Calu3 (cell line): ENCODE results near the gene DELE1. TPM values are rescaled to one million over a fixed set of nuclear protein-coding genes. Genes with fewer than 3 reads are reported as not detected.

ENCODE experiments used
- BruUV-seq: library from RNA; stranded (reverse); fragments of 400-500 nt; replicated peaks from 2 replicates; lab custom pipeline; 2021; lab: Mats Ljungman, UMichigan
- CTCF ChIA-PET: fragments of 300-600 bp; sonication (Branson Sonifier 250); formaldehyde crosslinking; loops from one replicate; lab custom pipeline; 2022; ENCODE audit warnings: antibody characterized with exemption; lab: Charles Lee
- DNase-seq: peaks from one replicate; pipeline ENCODE4 v3.0.0; 2022
- H3K27ac Mint-ChIP-seq: one replicate; pipeline ENCODE4 v1.8.0; 2022; ENCODE audit warnings: mixed read lengths; ENCODE audit not compliant: unreplicated experiment
- H3K27me3 Mint-ChIP-seq: one replicate; pipeline ENCODE4 v1.8.0; 2022; ENCODE audit warnings: mixed read lengths; ENCODE audit not compliant: unreplicated experiment
- H3K36me3 Mint-ChIP-seq: one replicate; pipeline ENCODE4 v1.8.0; 2022; ENCODE audit warnings: mild to moderate bottlenecking, moderate library complexity, mixed read lengths; ENCODE audit not compliant: insufficient read depth, unreplicated experiment
- H3K4me1 Mint-ChIP-seq: one replicate; pipeline ENCODE4 v1.8.0; 2022; ENCODE audit warnings: mild to moderate bottlenecking, low read depth, mixed read lengths; ENCODE audit not compliant: unreplicated experiment
- H3K4me3 Mint-ChIP-seq: one replicate; pipeline ENCODE4 v1.8.0; 2022; ENCODE audit warnings: mild to moderate bottlenecking, low read depth, moderate library complexity, mixed read lengths; ENCODE audit not compliant: unreplicated experiment
- H3K9me3 Mint-ChIP-seq: one replicate; pipeline ENCODE4 v1.8.0; 2022; ENCODE audit warnings: low read depth, mixed read lengths; ENCODE audit not compliant: unreplicated experiment
- intact Hi-C: fragments of 100-400 bp; cut with micrococcal nuclease; formaldehyde crosslinking; loops from one replicate; pipeline ENCODE4 v1.10.0; 2022; ENCODE audit not compliant: unreplicated experiment
- total RNA-seq: library from RNA; stranded (reverse); gene quantifications from 2 replicates; pipeline ENCODE4 v1.2.3, GENCODE V29; 2022
- TF ChIP-seq, protein P1 (sequence below): fragments of 200-600 bp; IDR thresholded peaks from one replicate; pipeline ENCODE4 v1.8.0; 2022; ENCODE audit warnings: antibody characterized with exemption; ENCODE audit not compliant: unreplicated experiment

The DELE1 gene
- total RNA-seq, 1 experiment from 2014 or later: 78.5 TPM

DNA sequence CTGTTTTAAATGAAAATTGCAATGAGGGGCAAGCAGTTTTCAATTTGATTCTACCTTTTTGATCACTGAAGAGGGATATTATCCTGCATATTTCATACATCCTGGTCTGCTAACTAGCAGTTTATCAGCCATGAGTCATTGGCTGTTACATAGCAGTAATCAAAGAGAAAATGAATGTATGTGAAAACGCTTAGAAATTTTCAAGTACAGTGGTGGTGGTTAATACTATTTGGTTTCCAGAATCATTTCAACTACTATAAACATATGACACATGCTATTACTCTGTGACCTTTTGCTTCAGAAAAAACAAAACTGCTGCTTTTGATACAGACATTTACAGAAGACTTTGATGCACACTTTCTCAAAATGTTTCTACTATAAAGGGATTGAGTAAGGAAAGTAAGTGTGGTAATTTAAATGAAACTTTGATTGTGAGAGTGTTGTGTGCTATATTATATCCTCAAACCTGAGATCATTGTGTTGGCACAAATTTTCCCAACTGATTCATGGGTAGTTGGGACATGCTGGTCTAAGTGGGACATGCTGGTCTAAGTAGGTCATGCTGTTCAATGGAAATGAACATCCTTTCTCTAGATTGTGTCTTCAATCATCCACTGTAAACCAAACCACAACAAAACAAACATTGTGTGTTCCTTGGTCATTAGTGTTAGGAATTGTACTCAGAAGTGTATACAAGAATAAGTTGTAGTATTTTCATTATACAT lies 50.4 kb downstream of the DELE1 start:
- no peak overlapping the region for H3K27ac Mint-ChIP-seq
- no peaks in the 10 kb centered on the region for H3K9me3 Mint-ChIP-seq
- TF ChIP-seq, protein P1, sequence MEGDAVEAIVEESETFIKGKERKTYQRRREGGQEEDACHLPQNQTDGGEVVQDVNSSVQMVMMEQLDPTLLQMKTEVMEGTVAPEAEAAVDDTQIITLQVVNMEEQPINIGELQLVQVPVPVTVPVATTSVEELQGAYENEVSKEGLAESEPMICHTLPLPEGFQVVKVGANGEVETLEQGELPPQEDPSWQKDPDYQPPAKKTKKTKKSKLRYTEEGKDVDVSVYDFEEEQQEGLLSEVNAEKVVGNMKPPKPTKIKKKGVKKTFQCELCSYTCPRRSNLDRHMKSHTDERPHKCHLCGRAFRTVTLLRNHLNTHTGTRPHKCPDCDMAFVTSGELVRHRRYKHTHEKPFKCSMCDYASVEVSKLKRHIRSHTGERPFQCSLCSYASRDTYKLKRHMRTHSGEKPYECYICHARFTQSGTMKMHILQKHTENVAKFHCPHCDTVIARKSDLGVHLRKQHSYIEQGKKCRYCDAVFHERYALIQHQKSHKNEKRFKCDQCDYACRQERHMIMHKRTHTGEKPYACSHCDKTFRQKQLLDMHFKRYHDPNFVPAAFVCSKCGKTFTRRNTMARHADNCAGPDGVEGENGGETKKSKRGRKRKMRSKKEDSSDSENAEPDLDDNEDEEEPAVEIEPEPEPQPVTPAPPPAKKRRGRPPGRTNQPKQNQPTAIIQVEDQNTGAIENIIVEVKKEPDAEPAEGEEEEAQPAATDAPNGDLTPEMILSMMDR: no peak
- H3K27me3 Mint-ChIP-seq: no peaks in the 10 kb centered on the region
- H3K4me3 Mint-ChIP-seq: no peak overlapping the region
- intact Hi-C loops: no loop called here
- CTCF ChIA-PET: no interaction called here
- DNase-seq: no peak
- H3K36me3 Mint-ChIP-seq: peaks cover 22% of the 10 kb centered on the region
- H3K4me1 Mint-ChIP-seq: peaks cover 29% of the 10 kb centered on the region
- no TSS peak for BruUV-seq

DNA sequence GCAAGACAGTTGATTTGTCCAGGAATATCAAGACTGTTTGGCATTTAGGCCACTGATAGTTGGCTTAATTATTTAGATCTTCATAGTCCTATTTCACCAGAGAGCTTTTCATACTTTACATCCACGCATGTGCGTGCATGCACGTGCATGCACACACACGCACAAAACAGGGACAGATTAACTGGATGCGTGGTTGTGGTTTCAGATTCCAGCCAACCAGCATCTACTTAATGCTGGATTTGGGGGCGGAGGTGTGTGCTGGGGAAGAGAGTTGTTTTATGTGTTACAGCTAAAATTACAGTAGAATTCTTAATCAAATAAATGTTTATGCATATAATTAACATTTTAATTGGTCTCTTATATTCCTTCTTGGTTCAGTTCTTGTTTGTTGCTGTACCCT lies 52.5 kb downstream of the DELE1 start:
- no peak overlapping the region for H3K27ac Mint-ChIP-seq
- peaks cover 15% of the 10 kb centered on the region for H3K4me1 Mint-ChIP-seq
- no peak for DNase-seq
- H3K36me3 Mint-ChIP-seq: peaks cover 11% of the 10 kb centered on the region
- BruUV-seq: no TSS peak
- no peaks in the 10 kb centered on the region for H3K9me3 Mint-ChIP-seq
- no peaks in the 10 kb centered on the region for H3K27me3 Mint-ChIP-seq
- H3K4me3 Mint-ChIP-seq: no peak overlapping the region
- TF ChIP-seq, protein P1: no peak
- CTCF ChIA-PET: interaction anchor here (0.6 to 0.7 kb wide), 2 partner anchors 443 to 463 kb away, joined by 3 to 4 read pairs; no protein-coding TSS in a partner anchor
- intact Hi-C loops: no loop called here

DNA sequence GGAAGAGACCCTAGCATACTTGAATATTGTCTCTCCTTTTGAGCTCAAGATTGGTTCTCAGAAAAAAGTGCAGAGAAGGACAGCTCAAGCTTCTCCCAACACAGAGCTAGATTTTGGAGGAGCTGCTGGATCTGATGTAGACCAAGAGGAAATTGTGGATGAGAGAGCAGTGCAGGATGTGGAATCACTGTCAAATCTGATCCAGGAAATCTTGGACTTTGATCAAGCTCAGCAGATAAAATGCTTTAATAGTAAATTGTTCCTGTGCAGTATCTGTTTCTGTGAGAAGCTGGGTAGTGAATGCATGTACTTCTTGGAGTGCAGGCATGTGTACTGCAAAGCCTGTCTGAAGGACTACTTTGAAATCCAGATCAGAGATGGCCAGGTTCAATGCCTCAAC lies 54.7 kb downstream of the DELE1 start:
- Mint-ChIP-seq H3K4me3 (no peak overlapping the region), H3K4me1 (peaks cover 7% of the 10 kb centered on the region), H3K36me3 (peaks cover 13% of the 10 kb centered on the region), H3K27me3 (no peaks in the 10 kb centered on the region), H3K9me3 (no peaks in the 10 kb centered on the region), H3K27ac (no peak overlapping the region)
- no peak for DNase-seq
- no TSS peak for BruUV-seq
- CTCF ChIA-PET: interaction anchor here (1.1 kb wide), 1 partner anchor 9 kb away, joined by 4 read pairs; the partner anchor contains the start of gene RNF14
- intact Hi-C loops: no loop called here
- TF ChIP-seq, protein P1: no peak

DNA sequence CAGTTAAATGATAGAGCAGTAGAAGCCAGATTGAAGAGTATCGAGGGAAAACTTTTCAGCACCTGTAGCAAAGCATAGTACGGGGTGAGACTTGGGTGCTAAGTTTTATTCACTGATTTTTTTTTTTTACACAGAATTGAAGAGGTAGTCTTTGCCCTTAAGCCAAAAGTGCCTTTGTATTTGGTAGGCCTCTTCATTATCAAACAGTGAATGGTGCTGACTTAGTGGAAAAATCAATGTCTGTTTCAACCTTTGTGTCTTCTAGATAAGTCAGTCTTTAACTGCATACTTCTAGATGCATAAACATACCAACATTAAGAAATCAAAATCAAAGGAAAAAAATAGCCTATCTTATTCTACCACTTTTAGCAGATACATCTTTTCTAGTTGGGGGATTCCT lies 59.0 kb downstream of the DELE1 start:
- DNase-seq: no peak
- no peak overlapping the region for H3K4me3 Mint-ChIP-seq
- no peak overlapping the region for H3K27ac Mint-ChIP-seq
- BruUV-seq: no TSS peak
- H3K27me3 Mint-ChIP-seq: no peaks in the 10 kb centered on the region
- no peaks in the 10 kb centered on the region for H3K9me3 Mint-ChIP-seq
- TF ChIP-seq, protein P1: no peak
- intact Hi-C loops: no loop called here
- H3K36me3 Mint-ChIP-seq: peaks cover 11% of the 10 kb centered on the region
- H3K4me1 Mint-ChIP-seq: no peaks in the 10 kb centered on the region
- CTCF ChIA-PET: no interaction called here
